ENCODE measurements around the gene RALGPS2.
"Not testable (repeated sequence)": the region's sequence is repeated elsewhere in the genome, so short reads cannot be mapped to it uniquely, and the experiment has no call there.

The RALGPS2 gene

DNA sequence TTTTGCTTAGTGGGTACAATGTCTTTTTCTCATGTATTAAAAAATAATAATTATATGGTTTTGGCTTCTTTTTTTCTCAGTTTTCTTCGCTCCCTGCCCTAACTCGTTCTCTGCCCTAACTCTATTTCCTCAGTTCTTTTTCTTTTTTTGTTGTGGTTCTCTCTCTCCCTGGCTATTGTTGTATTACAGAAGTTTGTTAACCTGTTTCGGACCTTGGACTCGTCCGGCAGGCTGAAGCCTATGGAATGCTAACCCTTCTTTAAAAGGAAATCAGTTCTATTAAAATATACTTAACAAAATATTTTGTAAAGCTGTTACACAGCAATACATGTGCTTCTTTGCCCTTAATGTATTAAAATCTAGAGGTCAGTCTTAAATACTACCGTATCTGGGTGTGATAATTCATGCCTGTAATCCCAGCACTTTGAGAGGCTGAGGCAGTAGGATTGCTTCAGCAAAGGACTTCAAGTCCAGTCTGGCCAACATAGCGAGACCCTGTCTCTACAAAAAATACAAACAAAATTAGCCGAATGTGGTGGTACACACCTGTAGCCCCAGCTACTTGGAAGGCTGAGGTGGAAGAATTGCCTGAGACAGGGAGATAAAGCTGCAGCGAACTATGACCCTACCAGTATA is 81.7 kb downstream of the RALGPS2 start:
- H3K27me3 Mint-ChIP-seq: peaks cover 11% of the 10 kb centered on the region
- H3K4me1 Mint-ChIP-seq: no peaks in the 10 kb centered on the region
- H3K27ac Mint-ChIP-seq (ENCODE audit: low read depth): no peak overlapping the region
- no peak for ATAC-seq (replicated peaks; ENCODE audit: extremely low read depth, poor library complexity, severe bottlenecking)
- H3K4me3 Mint-ChIP-seq: no peak overlapping the region
- no peaks in the 10 kb centered on the region for H3K9me3 Mint-ChIP-seq
- peaks cover 2% of the 10 kb centered on the region for H3K36me3 Mint-ChIP-seq (ENCODE audit: insufficient read depth)
- DNase-seq (ENCODE audit: low spot score in 2 of 2): no peak

DNA sequence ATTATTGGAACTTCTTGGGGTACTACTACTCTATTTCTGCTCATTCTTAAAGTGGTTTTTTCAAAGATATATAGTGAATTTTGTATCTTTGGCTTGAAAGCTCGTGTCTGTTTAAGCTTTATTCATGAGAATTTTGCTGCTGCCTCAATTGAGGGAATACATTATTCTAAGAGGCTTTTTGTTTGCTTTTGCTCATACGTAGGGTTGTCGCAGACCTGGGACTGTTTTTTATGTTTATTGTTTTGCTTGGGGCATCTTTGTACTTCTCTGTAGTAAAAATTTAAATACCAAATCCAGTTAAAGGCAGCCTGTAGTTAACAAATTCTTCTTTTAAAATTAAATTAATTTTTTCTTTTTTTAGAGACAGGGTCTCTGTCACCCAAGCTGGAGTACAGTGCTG is 83.5 kb downstream of the RALGPS2 start:
- Mint-ChIP-seq H3K4me1 (no peaks in the 10 kb centered on the region), H3K36me3 (ENCODE audit: insufficient read depth) (peaks cover 2% of the 10 kb centered on the region), H3K27me3 (peaks cover 11% of the 10 kb centered on the region), H3K4me3 (no peak overlapping the region), H3K9me3 (no peaks in the 10 kb centered on the region), H3K27ac (ENCODE audit: low read depth) (no peak overlapping the region)
- DNase-seq (ENCODE audit: low spot score in 2 of 2) (no peak), ATAC-seq (replicated peaks; ENCODE audit: extremely low read depth, poor library complexity, severe bottlenecking) (no peak)

DNA sequence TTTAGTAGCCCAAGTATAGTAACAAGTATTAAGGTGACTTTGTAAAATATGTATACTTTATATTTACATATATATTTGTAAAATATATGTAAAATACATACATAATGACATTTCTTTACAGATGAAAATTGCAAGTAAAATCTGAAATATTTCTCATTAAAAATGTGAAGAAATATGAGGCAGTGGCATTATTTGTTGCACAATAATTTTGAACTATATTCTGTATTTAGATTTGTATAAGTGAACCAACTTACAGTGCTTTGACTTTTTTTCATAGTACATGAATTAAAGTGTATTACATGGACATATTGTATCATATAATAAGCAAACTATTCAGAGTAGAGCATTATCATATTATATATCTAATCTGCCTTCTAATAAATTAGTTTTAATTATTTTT is 85.5 kb downstream of the RALGPS2 start:
- no peak for DNase-seq (ENCODE audit: low spot score in 2 of 2)
- ATAC-seq (replicated peaks; ENCODE audit: extremely low read depth, poor library complexity, severe bottlenecking): no peak
- Mint-ChIP-seq H3K27me3 (peaks cover 11% of the 10 kb centered on the region), H3K36me3 (ENCODE audit: insufficient read depth) (no peaks in the 10 kb centered on the region), H3K9me3 (no peaks in the 10 kb centered on the region), H3K4me1 (no peaks in the 10 kb centered on the region), H3K27ac (ENCODE audit: low read depth) (no peak overlapping the region), H3K4me3 (no peak overlapping the region)

DNA sequence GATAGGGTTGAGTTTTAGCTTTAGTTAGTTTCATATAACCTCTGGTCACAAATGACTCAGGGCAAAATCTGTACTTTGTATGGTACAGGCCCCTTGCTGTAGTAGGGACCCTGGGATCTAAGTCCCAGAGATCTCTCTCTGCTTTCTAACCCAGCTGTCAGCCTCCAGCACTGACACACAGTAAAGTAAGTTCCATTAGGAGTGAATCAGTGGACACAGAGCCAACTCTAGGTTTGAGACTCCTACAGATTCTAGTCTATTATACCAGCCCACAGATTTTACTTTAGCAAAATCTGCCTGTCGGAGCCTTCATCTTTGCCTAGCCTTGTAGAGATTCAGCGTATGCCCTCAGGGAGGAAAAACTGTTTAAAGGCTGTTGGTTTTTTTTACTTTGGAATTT is 93.4 kb downstream of the RALGPS2 start:
- DNase-seq (ENCODE audit: low spot score in 2 of 2): no peak
- ATAC-seq (replicated peaks; ENCODE audit: extremely low read depth, poor library complexity, severe bottlenecking): no peak
- Mint-ChIP-seq H3K27me3 (peaks cover 5% of the 10 kb centered on the region), H3K4me3 (no peak overlapping the region), H3K9me3 (no peaks in the 10 kb centered on the region), H3K36me3 (ENCODE audit: insufficient read depth) (peaks cover 2% of the 10 kb centered on the region), H3K4me1 (no peaks in the 10 kb centered on the region), H3K27ac (ENCODE audit: low read depth) (no peak overlapping the region)

DNA sequence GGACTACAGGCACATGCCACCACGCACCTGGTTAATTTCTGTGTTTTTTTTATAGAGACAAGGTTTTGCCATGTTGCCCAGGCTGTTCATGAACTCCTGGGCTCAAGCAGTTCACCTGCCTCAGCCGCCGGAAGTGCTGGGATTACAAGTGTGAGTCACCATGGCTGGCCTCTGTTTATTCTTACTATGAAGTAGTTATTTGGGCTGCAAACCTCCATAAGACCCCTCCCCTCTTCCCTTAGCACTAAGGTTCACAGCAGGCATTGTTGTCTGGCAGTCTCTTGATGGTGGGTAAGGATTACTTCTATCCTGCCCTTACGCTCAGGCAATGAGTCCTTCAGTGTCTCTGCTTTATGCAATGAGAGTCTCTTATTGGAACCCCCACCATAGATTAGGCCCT is 94.1 kb downstream of the RALGPS2 start:
- Mint-ChIP-seq H3K4me3 (no peak overlapping the region), H3K9me3 (no peaks in the 10 kb centered on the region), H3K36me3 (ENCODE audit: insufficient read depth) (peaks cover 2% of the 10 kb centered on the region), H3K27me3 (peaks cover 12% of the 10 kb centered on the region), H3K27ac (ENCODE audit: low read depth) (no peak overlapping the region), H3K4me1 (no peaks in the 10 kb centered on the region)
- no peak for DNase-seq (ENCODE audit: low spot score in 2 of 2)
- no peak for ATAC-seq (replicated peaks; ENCODE audit: extremely low read depth, poor library complexity, severe bottlenecking)

DNA sequence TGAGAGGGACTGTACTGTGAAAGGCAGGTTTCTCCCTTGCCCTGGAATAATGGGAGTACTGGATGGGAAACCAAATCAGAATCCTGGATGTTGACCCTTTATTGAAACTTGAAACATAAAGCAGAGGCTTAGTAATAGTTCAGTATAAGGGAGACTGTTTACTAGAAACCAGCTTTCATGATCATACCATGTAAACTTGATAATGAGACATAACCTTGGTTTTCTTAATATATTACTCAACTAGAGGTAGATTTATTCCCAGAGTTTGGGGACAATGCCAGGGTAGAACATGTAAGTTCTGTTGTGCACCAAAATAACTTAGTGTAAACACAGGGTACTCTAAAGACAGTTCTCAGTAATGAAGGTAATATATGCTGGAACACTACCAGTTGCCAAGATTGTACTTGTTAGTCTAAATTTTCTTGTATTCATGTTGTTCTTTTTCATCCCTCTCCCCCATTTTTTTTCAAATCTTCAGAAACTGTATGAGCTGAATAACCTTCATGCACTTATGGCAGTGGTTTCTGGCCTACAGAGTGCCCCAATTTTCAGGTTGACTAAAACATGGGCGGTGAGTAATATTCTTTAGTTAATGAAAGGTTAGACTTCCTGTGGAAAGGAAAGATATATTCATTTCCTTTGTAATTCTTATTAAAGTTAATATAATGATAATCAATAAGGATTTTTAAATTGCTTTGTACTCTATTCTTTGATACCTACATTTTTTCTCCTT is 96.3 kb downstream of the RALGPS2 start:
- Mint-ChIP-seq H3K4me1 (no peaks in the 10 kb centered on the region), H3K4me3 (no peak overlapping the region), H3K27ac (ENCODE audit: low read depth) (no peak overlapping the region), H3K36me3 (ENCODE audit: insufficient read depth) (peaks cover 2% of the 10 kb centered on the region), H3K27me3 (peaks cover 27% of the 10 kb centered on the region), H3K9me3 (no peaks in the 10 kb centered on the region)
- ATAC-seq (replicated peaks; ENCODE audit: extremely low read depth, poor library complexity, severe bottlenecking): no peak
- no peak for DNase-seq (ENCODE audit: low spot score in 2 of 2)

DNA sequence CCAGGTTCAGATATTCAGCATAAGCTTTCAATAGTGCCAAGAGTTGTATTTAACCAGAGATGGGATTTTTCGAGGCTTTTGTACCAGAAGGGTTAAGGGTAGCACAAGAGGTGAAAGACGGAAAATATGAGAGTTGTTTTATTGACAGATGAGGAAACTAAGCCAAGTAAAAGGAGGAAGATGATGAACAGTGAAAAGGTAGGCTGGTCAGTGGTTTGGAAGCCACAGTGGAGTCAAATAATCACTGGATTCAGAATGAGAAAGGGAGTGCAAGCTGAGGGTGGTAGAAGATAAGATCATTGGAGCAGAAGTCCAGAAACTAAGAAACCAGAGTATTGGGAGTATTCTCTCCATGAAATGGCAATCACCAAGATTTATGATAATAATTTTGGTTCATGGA is 100.1 kb downstream of the RALGPS2 start:
- no peaks in the 10 kb centered on the region for H3K4me1 Mint-ChIP-seq
- H3K27ac Mint-ChIP-seq (ENCODE audit: low read depth): no peak overlapping the region
- H3K27me3 Mint-ChIP-seq: peaks cover 27% of the 10 kb centered on the region
- no peaks in the 10 kb centered on the region for H3K9me3 Mint-ChIP-seq
- no peak overlapping the region for H3K4me3 Mint-ChIP-seq
- DNase-seq (ENCODE audit: low spot score in 2 of 2): no peak
- no peak for ATAC-seq (replicated peaks; ENCODE audit: extremely low read depth, poor library complexity, severe bottlenecking)
- H3K36me3 Mint-ChIP-seq (ENCODE audit: insufficient read depth): no peaks in the 10 kb centered on the region

DNA sequence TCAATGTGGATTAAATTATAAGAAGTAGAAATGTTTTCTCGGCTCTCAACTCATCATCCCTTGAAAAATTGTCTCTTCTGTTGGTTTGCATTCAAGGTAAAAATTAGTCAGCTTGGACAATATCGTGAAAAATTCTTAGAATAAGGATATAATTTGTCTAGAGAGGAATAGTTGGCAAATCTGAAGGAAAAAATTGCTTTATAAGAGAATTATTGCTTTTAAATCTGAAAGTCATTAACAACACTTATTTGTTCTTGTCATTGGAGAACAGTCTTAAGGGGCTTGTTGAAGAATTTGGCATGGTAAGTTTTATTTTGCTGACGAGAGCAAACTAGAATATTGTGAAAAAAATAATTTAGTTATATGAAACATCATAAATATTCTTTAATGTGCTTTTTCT is 119.4 kb downstream of the RALGPS2 start:
- H3K36me3 Mint-ChIP-seq (ENCODE audit: insufficient read depth): no peaks in the 10 kb centered on the region
- ATAC-seq (replicated peaks; ENCODE audit: extremely low read depth, poor library complexity, severe bottlenecking) (no peak), DNase-seq (ENCODE audit: low spot score in 2 of 2) (no peak)
- no peak overlapping the region for H3K27ac Mint-ChIP-seq (ENCODE audit: low read depth)
- H3K4me1 Mint-ChIP-seq: no peaks in the 10 kb centered on the region
- no peaks in the 10 kb centered on the region for H3K27me3 Mint-ChIP-seq
- H3K9me3 Mint-ChIP-seq: no peaks in the 10 kb centered on the region
- no peak overlapping the region for H3K4me3 Mint-ChIP-seq

DNA sequence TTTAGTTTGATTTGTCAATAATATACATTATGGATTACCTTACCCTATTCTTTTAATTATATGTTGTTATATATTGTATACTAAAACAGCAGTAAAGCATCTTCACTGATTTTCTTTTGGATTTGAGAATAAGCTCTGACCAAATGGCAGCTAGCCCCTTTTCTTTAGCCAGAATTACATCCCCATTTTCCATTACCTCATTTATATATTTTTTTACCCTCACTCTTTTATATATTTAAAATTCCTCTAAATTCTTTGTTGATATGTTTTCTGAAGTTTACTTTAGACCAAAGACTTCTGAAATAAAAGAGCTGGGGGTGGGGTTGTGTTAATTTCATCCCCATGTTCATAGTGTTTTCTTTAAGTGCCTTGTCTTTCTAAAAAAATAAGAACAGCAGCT is 121.3 kb downstream of the RALGPS2 start:
- ATAC-seq (replicated peaks; ENCODE audit: extremely low read depth, poor library complexity, severe bottlenecking): no peak
- Mint-ChIP-seq H3K27me3 (peaks cover 4% of the 10 kb centered on the region), H3K27ac (ENCODE audit: low read depth) (no peak overlapping the region), H3K36me3 (ENCODE audit: insufficient read depth) (no peaks in the 10 kb centered on the region), H3K4me1 (no peaks in the 10 kb centered on the region), H3K4me3 (no peak overlapping the region), H3K9me3 (no peaks in the 10 kb centered on the region)
- DNase-seq (ENCODE audit: low spot score in 2 of 2): no peak

DNA sequence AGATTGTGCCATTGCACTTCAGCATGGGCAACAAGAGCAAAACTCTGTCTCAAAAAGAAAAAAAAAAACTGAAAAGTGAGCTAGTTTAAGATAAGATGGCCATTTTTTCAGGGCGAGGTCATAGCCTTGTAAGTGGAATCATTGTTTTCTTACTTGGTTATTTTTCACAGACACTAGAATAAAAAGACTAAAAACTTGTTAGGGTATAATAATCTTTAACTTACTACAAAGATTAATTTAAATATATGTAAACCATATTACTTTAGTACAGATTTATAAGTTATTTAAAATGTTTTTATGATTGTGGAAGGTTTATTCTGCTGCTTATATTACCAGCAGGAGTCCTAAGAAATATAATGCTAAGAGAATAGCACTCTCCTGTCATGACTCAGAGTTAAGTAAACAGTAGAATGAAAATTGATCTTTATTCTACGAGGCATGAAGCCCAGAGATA is 122.4 kb downstream of the RALGPS2 start:
- H3K4me3 Mint-ChIP-seq: no peak overlapping the region
- DNase-seq (ENCODE audit: low spot score in 2 of 2) (no peak), ATAC-seq (replicated peaks; ENCODE audit: extremely low read depth, poor library complexity, severe bottlenecking) (no peak)
- H3K27ac Mint-ChIP-seq (ENCODE audit: low read depth): no peak overlapping the region
- H3K4me1 Mint-ChIP-seq: no peaks in the 10 kb centered on the region
- H3K9me3 Mint-ChIP-seq: no peaks in the 10 kb centered on the region
- peaks cover 15% of the 10 kb centered on the region for H3K27me3 Mint-ChIP-seq
- no peaks in the 10 kb centered on the region for H3K36me3 Mint-ChIP-seq (ENCODE audit: insufficient read depth)

DNA sequence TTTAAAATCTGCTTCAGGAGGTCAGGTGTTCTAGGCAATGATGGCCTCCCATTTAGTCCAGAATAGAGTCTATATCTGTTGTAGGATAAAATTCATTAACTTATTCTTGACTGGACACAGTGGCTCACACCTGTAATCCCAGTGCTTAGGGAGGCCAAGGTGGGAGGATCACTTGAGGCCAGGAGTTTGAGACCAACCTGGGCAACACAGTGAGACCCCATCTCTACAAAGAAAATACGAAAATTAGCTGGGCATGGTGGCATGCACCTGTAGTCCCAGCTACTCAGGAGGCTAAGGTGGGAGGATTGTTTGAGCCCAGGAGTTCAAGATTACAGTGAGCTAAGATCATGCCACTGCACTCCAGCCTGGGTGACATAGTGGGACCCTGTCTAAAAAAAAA is 122.9 kb downstream of the RALGPS2 start:
- not testable (repeated sequence) for H3K36me3 Mint-ChIP-seq (ENCODE audit: insufficient read depth); H3K4me3 Mint-ChIP-seq; ATAC-seq (replicated peaks; ENCODE audit: extremely low read depth, poor library complexity, severe bottlenecking); H3K27ac Mint-ChIP-seq (ENCODE audit: low read depth); H3K9me3 Mint-ChIP-seq; DNase-seq (ENCODE audit: low spot score in 2 of 2); H3K4me1 Mint-ChIP-seq
- H3K27me3 Mint-ChIP-seq: peaks cover 20% of the 10 kb centered on the region

DNA sequence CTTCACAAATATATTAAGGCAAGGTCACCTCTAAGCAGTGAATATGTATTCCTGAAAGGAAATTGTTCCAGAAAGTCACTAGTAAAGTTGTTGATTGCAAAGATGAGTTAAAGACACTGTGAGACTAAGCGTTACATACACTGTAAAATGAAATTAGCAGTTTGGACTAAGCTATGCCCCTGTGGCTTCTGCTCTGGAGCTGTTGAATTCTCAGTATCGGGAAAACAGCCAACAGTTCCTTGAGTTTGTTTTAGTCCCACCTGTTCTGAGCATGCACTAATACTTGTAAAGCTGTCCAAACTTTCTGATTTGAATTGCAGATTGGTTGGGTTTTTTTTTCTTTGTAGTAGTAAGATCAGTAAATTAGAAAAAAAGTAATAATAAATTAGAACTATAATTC is 124.9 kb downstream of the RALGPS2 start:
- H3K9me3 Mint-ChIP-seq: no peaks in the 10 kb centered on the region
- H3K4me1 Mint-ChIP-seq: no peaks in the 10 kb centered on the region
- no peak overlapping the region for H3K4me3 Mint-ChIP-seq
- no peaks in the 10 kb centered on the region for H3K36me3 Mint-ChIP-seq (ENCODE audit: insufficient read depth)
- H3K27me3 Mint-ChIP-seq: peaks cover 22% of the 10 kb centered on the region
- DNase-seq (ENCODE audit: low spot score in 2 of 2) (no peak), ATAC-seq (replicated peaks; ENCODE audit: extremely low read depth, poor library complexity, severe bottlenecking) (no peak)
- H3K27ac Mint-ChIP-seq (ENCODE audit: low read depth): no peak overlapping the region

DNA sequence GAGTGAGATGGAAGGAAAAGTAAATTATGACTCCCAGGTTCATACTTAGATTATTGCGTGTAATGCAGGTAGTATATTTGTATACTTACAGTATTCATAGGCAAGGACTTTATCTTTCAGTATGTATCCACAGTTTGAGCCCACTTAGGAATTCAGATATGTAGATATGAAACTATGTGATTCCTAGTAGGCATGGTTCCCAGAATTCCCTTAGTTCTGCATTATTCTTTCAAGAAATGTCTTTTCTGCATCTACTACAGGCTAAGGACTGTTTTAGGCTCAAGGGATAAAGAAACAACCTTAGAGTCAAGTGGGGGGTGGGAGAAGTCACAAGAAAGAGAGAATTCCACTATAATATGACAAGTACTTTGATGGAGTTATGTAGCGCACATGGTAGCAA is 132.1 kb downstream of the RALGPS2 start:
- Mint-ChIP-seq H3K4me3 (no peak overlapping the region), H3K36me3 (ENCODE audit: insufficient read depth) (peaks cover 3% of the 10 kb centered on the region), H3K9me3 (no peaks in the 10 kb centered on the region), H3K27me3 (peaks cover 14% of the 10 kb centered on the region), H3K4me1 (no peaks in the 10 kb centered on the region), H3K27ac (ENCODE audit: low read depth) (no peak overlapping the region)
- ATAC-seq (replicated peaks; ENCODE audit: extremely low read depth, poor library complexity, severe bottlenecking): no peak
- DNase-seq (ENCODE audit: low spot score in 2 of 2): no peak

All from central memory CD8-positive, alpha-beta T cell (primary cell).